ACC112 (cell line): ENCODE measurements around the gene PSMD2.

Experiments
- H2AFZ ChIP-seq: fragments of 200-600 bp; sonication (generic); one replicate; pipeline ENCODE4 v1.6.0; 2017; ENCODE audit warnings: antibody characterized with exemption, low read length; ENCODE audit not compliant: unreplicated experiment
- H3K27ac ChIP-seq: fragments of 200-600 bp; sonication (generic); 2 replicates; pipeline ENCODE4 v1.5.1; 2014; ENCODE audit warnings: low read depth, mild to moderate bottlenecking, antibody characterized with exemption, low read length, moderate library complexity
- H3K27me3 ChIP-seq: fragments of 200-600 bp; sonication (generic); 2 replicates; pipeline ENCODE4 v1.6.1; 2014; ENCODE audit warnings: mild to moderate bottlenecking, antibody characterized with exemption, low read length, moderate library complexity, mixed read lengths; ENCODE audit not compliant: insufficient read depth
- H3K36me3 ChIP-seq: fragments of 200-600 bp; sonication (generic); 2 replicates; pipeline ENCODE4 v1.6.1; 2016; ENCODE audit warnings: mild to moderate bottlenecking, antibody characterized with exemption, low read length, moderate library complexity, mixed read lengths; ENCODE audit not compliant: insufficient read depth
- H3K4me1 ChIP-seq: fragments of 200-600 bp; sonication (generic); one replicate; pipeline ENCODE4 v1.6.1; 2016; ENCODE audit warnings: low read length, mixed read lengths; ENCODE audit not compliant: insufficient read depth, unreplicated experiment, control insufficient read depth
- H3K4me3 ChIP-seq: fragments of 200-600 bp; sonication (generic); 2 replicates; pipeline ENCODE4 v1.5.1; 2014; ENCODE audit warnings: mild to moderate bottlenecking, low read depth, low read length
- H3K79me2 ChIP-seq: fragments of 200-600 bp; sonication (generic); one replicate; pipeline ENCODE4 v1.6.0; 2016; ENCODE audit warnings: low read length; ENCODE audit not compliant: control insufficient read depth, unreplicated experiment, insufficient read depth

PSMD2 gene

GRCh38 chr3:184306341-184306972, 7.4 kb downstream of the PSMD2 start:
- Histone ChIP-seq H3K27ac (no peak overlapping the region), H3K27me3 (no peaks in the 10 kb centered on the region)

GRCh38 chr3:184307915-184308314, 8.9 kb downstream of the PSMD2 start:
- peaks cover 30% of the 10 kb centered on the region for H3K79me2 ChIP-seq
- peaks cover 37% of the 10 kb centered on the region for H3K36me3 ChIP-seq
- no peaks in the 10 kb centered on the region for H3K27me3 ChIP-seq
- H3K4me3 ChIP-seq: no peak overlapping the region
- no peak overlapping the region for H3K27ac ChIP-seq
- peaks cover 5% of the 10 kb centered on the region for H3K4me1 ChIP-seq
- no peak overlapping the region for H2AFZ ChIP-seq

More at GRCh38 chr3:184306341-184306972, 7.4 kb downstream of the PSMD2 start:
- peaks cover 20% of the 10 kb centered on the region for H3K4me1 ChIP-seq
- peaks cover 44% of the 10 kb centered on the region for H3K79me2 ChIP-seq
- H3K36me3 ChIP-seq: peaks cover 50% of the 10 kb centered on the region
- H3K4me3 ChIP-seq: no peak overlapping the region
- no peak overlapping the region for H2AFZ ChIP-seq

- H3K79me2 ChIP-seq: peaks cover 22% of the 10 kb centered on the region
- H2AFZ ChIP-seq: no peak overlapping the region
- no peak overlapping the region for H3K4me3 ChIP-seq
- peaks cover 29% of the 10 kb centered on the region for H3K36me3 ChIP-seq
- H3K27me3 ChIP-seq: no peaks in the 10 kb centered on the region
- peaks cover under 1% of the 10 kb centered on the region for H3K4me1 ChIP-seq
- no peak overlapping the region for H3K27ac ChIP-seq
These were observed 9.7 kb downstream of the PSMD2 start for GRCh38 chr3:184308744-184309143.

- Histone ChIP-seq H3K36me3 (peaks cover 9% of the 10 kb centered on the region; the same call in 1 of the 2 replicates), H3K27ac (no peak overlapping the region), H3K79me2 (peaks cover 20% of the 10 kb centered on the region), H3K27me3 (no peaks in the 10 kb centered on the region), H3K4me3 (no peak overlapping the region), H3K4me1 (peaks cover 7% of the 10 kb centered on the region), H2AFZ (no peak overlapping the region)
These were observed 12.6 kb downstream of the PSMD2 start for GRCh38 chr3:184311633-184312032.

GRCh38 chr3:184314363-184314699, 15.3 kb downstream of the PSMD2 start, which contains the start of gene EIF4G1:
Gene EIF4G1, plus strand, starts transcription at chr3:184314606. Its CDS starts 1,191 bp downstream, at chr3:184315797.
- Histone ChIP-seq H3K79me2 (peaks cover 43% of the 10 kb centered on the region), H3K4me1 (peaks cover 31% of the 10 kb centered on the region), H2AFZ (no peak within 1 kb of the TSS), H3K27ac (peak within 1 kb of the TSS; percentile 91), H3K4me3 (peak within 1 kb of the TSS; percentile 99), H3K36me3 (peaks cover 10% of the 10 kb centered on the region; the same call in 1 of the 2 replicates), H3K27me3 (no peaks in the 10 kb centered on the region)

- peaks cover 47% of the 10 kb centered on the region for H3K79me2 ChIP-seq
- H3K36me3 ChIP-seq: peaks cover 10% of the 10 kb centered on the region; the same call in 1 of the 2 replicates
- no peak overlapping the region for H2AFZ ChIP-seq
- H3K4me3 ChIP-seq: peak overlapping the region; percentile 99
- H3K27ac ChIP-seq: peak overlapping the region; percentile 91
- H3K4me1 ChIP-seq: peaks cover 36% of the 10 kb centered on the region
- no peaks in the 10 kb centered on the region for H3K27me3 ChIP-seq
These were observed 15.9 kb downstream of the PSMD2 start for GRCh38 chr3:184314700-184315542.

GRCh38 chr3:184315543-184315867, 16.5 kb downstream of the PSMD2 start:
- peak overlapping the region; percentile 99 for H3K4me3 ChIP-seq
- no peak overlapping the region for H2AFZ ChIP-seq
- peaks cover 41% of the 10 kb centered on the region for H3K4me1 ChIP-seq
- H3K79me2 ChIP-seq: peaks cover 52% of the 10 kb centered on the region
- no peaks in the 10 kb centered on the region for H3K27me3 ChIP-seq
- H3K27ac ChIP-seq: peak overlapping the region; percentile 91
- H3K36me3 ChIP-seq: peaks cover 13% of the 10 kb centered on the region; the same call in 1 of the 2 replicates

GRCh38 chr3:184315871-184316661, 17.0 kb downstream of the PSMD2 start:
- Histone ChIP-seq H3K27me3 (no peaks in the 10 kb centered on the region), H2AFZ (no peak overlapping the region), H3K79me2 (peaks cover 58% of the 10 kb centered on the region), H3K4me1 (peaks cover 46% of the 10 kb centered on the region), H3K36me3 (peaks cover 18% of the 10 kb centered on the region; the same call in 1 of the 2 replicates), H3K4me3 (peak overlapping the region; percentile 99), H3K27ac (peak overlapping the region; percentile 91)

- Histone ChIP-seq H3K27me3 (no peaks in the 10 kb centered on the region), H2AFZ (no peak overlapping the region), H3K36me3 (peaks cover 26% of the 10 kb centered on the region; the same call in 1 of the 2 replicates), H3K27ac (0 out of 2 replicates have a peak overlapping the region, but pooled peaks have one; percentile 91), H3K4me1 (peaks cover 47% of the 10 kb centered on the region), H3K4me3 (peak overlapping the region; percentile 99), H3K79me2 (peaks cover 65% of the 10 kb centered on the region)
These were observed 17.8 kb downstream of the PSMD2 start for GRCh38 chr3:184316792-184317191.

- H3K27ac ChIP-seq: no peak overlapping the region
- H3K27me3 ChIP-seq: no peaks in the 10 kb centered on the region
- peaks cover 69% of the 10 kb centered on the region for H3K79me2 ChIP-seq
- H3K4me3 ChIP-seq: peak overlapping the region; percentile 99
- peaks cover 30% of the 10 kb centered on the region for H3K36me3 ChIP-seq
- H2AFZ ChIP-seq: no peak overlapping the region
- peaks cover 48% of the 10 kb centered on the region for H3K4me1 ChIP-seq
These were observed 18.2 kb downstream of the PSMD2 start for GRCh38 chr3:184317201-184317600.
